ENCODE results near the gene SND1. TPM values are rescaled to one million over a fixed set of nuclear protein-coding genes. Genes with fewer than 3 reads are reported as not detected.

Gene SND1
- total and polyA plus RNA-seq, 2 donors (not counting 1 experiment from before 2014, with no cell fraction given) = 137 to 174 TPM

DNA sequence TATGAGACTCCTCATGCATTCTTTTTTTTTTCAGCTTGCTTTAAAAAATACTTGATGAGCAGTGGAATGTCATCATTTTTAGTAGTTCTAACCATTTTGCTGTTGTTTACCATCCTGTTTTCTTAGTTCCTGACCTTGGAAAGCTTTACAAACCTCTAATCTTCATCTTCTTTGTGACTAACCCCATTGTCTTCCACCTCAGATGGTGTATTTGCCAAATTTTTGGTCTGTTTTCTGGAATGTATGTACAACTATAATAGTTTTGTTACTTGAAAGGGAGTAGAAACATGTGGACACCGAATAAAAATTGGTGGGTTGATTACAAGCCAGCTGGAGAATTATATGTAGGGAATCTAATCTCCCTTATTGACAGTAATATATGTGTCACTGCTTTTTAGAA is 172.7 kb downstream of the SND1 start:
- Histone ChIP-seq H3K4me3 (replicated peaks in 1 of 4; ENCODE audit: control extremely low read depth in 1 of 4, insufficient read depth in 1 of 4, low read depth in 3 of 4, low read length in 4 of 4) (no peak overlapping the region), H3K4me2 (ENCODE audit: extremely low read depth, insufficient read depth, low read length) (no peak overlapping the region), H2AFZ (ENCODE audit: low read length) (no peak overlapping the region), H4K20me1 (ENCODE audit: control insufficient read depth, extremely low read depth, insufficient read depth, low read length) (no peaks in the 10 kb centered on the region), H3K79me2 (ENCODE audit: control insufficient read depth, insufficient read depth, low read length) (peaks cover 7% of the 10 kb centered on the region), H3K9ac (ENCODE audit: insufficient read depth, low read length) (no peak overlapping the region), H3K36me3 (ENCODE audit: control insufficient read depth, insufficient read depth, low read length) (no peaks in the 10 kb centered on the region), H3K4me1 (ENCODE audit: control insufficient read depth, extremely low read depth, insufficient read depth, low read length) (peaks cover 6% of the 10 kb centered on the region), H3K9me3 (ENCODE audit: control insufficient read depth, insufficient read depth, low read depth, low read length) (no peaks in the 10 kb centered on the region), H3K27me3 (ENCODE audit: control insufficient read depth, insufficient read depth, low read length) (no peaks in the 10 kb centered on the region), H3K27ac (ENCODE audit: insufficient read depth, low read length) (no peak overlapping the region)
- peak in 1 of 2 donors; percentile 62 for DNase-seq (ENCODE audit: low read depth in 2 of 2)
- TF ChIP-seq, protein P1, sequence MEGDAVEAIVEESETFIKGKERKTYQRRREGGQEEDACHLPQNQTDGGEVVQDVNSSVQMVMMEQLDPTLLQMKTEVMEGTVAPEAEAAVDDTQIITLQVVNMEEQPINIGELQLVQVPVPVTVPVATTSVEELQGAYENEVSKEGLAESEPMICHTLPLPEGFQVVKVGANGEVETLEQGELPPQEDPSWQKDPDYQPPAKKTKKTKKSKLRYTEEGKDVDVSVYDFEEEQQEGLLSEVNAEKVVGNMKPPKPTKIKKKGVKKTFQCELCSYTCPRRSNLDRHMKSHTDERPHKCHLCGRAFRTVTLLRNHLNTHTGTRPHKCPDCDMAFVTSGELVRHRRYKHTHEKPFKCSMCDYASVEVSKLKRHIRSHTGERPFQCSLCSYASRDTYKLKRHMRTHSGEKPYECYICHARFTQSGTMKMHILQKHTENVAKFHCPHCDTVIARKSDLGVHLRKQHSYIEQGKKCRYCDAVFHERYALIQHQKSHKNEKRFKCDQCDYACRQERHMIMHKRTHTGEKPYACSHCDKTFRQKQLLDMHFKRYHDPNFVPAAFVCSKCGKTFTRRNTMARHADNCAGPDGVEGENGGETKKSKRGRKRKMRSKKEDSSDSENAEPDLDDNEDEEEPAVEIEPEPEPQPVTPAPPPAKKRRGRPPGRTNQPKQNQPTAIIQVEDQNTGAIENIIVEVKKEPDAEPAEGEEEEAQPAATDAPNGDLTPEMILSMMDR (conservative IDR thresholded peaks at IDR 0.05 in 1 of 2, IDR thresholded peaks at IDR 0.05 in 1 of 2; ENCODE audit: low read depth in 1 of 2, low read length in 2 of 2) = no peak
- TF ChIP-seq EZH2 (IDR thresholded peaks at IDR 0.05; ENCODE audit: low read length, missing control alignments) = no peak

DNA sequence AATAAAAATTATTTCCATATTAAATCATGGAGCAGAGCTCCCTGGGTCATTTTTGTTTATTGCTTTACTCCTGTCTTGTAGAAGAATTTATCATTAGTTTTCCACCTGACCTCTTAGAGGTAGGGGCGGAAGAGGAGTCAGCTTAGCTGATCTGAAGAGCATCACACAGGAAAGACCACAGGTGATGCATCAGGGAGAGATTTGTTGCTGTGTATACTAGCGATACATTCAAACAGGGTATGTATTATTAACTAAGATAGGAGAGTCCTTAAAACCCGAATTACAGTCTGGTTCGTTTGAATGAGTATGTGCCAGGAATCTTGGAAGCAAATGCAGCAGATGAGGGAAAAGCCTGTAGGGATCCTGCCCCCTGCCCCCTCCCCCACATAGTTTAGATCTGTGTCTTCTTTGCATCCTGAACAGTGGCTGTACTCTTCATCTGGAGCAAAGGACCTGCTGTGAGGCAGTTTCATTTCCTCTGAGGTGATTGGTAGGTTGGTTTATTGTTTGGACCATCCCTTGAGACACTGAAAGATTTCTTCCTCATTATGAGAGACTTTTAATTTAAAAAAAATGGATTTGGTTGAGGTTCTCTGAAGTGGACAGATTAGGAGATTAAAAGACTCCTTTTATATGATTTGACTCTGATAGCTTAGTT is 177.0 kb downstream of the SND1 start:
- H3K9ac ChIP-seq (ENCODE audit: insufficient read depth, low read length) = no peak overlapping the region
- H3K4me3 ChIP-seq (replicated peaks in 1 of 4; ENCODE audit: control extremely low read depth in 1 of 4, insufficient read depth in 1 of 4, low read depth in 3 of 4, low read length in 4 of 4) = no peak overlapping the region
- H2AFZ ChIP-seq (ENCODE audit: low read length) = no peak overlapping the region
- H3K27me3 ChIP-seq (ENCODE audit: control insufficient read depth, insufficient read depth, low read length) = no peaks in the 10 kb centered on the region
- H3K9me3 ChIP-seq (ENCODE audit: control insufficient read depth, insufficient read depth, low read depth, low read length) = no peaks in the 10 kb centered on the region
- H3K4me1 ChIP-seq (ENCODE audit: control insufficient read depth, extremely low read depth, insufficient read depth, low read length) = no peaks in the 10 kb centered on the region
- TF ChIP-seq, protein P1 (conservative IDR thresholded peaks at IDR 0.05 in 1 of 2, IDR thresholded peaks at IDR 0.05 in 1 of 2; ENCODE audit: low read depth in 1 of 2, low read length in 2 of 2) = no peak
- no peak for TF ChIP-seq EZH2 (IDR thresholded peaks at IDR 0.05; ENCODE audit: low read length, missing control alignments)
- H3K36me3 ChIP-seq (ENCODE audit: control insufficient read depth, insufficient read depth, low read length) = no peaks in the 10 kb centered on the region
- no peak overlapping the region for H3K27ac ChIP-seq (ENCODE audit: insufficient read depth, low read length)
- DNase-seq (ENCODE audit: low read depth in 2 of 2) = no peak
- no peaks in the 10 kb centered on the region for H4K20me1 ChIP-seq (ENCODE audit: control insufficient read depth, extremely low read depth, insufficient read depth, low read length)
- peaks cover 3% of the 10 kb centered on the region for H3K79me2 ChIP-seq (ENCODE audit: control insufficient read depth, insufficient read depth, low read length)
- H3K4me2 ChIP-seq (ENCODE audit: extremely low read depth, insufficient read depth, low read length) = no peak overlapping the region

DNA sequence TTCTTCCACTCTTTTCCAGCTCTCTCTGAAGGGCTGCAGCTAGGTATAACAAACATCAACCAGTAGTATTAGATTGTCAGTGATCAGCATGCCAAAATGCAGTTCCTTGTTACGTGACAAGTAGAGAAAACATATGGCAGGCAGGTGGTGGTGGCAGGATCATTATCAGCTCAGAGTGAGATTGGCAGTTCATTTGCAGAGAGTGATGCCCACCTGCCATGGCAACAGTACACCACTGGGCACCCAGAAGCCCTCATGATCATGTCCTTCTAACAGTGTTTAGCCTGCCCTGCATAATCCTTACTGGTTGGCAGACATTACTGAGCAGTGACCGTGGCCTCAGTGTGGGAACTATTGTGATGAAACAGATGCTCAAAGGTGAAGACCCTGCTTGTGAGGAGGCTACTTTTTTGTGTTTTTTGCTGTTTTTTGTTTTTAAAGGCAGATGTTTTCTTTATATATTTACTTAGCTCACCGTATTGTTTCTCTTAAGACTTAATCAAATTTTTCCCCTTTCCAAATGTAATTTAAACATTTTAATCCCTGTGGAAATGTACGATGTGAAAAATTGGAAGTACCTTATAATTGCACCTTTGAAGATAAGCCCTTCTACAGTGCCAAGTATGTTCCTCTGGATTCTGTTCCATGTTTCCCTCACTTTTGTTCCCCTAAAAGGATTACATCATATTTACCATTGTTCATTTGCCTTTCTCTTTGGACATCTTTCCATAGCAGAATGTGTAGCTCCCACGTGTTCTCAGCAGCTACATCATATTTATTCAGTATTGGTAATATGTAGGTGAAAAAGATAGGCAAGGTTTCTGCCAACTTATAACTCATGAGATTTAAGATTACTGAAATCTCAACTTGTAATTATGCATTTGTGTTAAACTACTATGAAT is 179.6 kb downstream of the SND1 start:
- H3K4me1 ChIP-seq (ENCODE audit: control insufficient read depth, extremely low read depth, insufficient read depth, low read length) = no peaks in the 10 kb centered on the region
- no peaks in the 10 kb centered on the region for H3K9me3 ChIP-seq (ENCODE audit: control insufficient read depth, insufficient read depth, low read depth, low read length)
- H3K79me2 ChIP-seq (ENCODE audit: control insufficient read depth, insufficient read depth, low read length) = peaks cover 5% of the 10 kb centered on the region
- H4K20me1 ChIP-seq (ENCODE audit: control insufficient read depth, extremely low read depth, insufficient read depth, low read length) = no peaks in the 10 kb centered on the region
- DNase-seq (ENCODE audit: low read depth in 2 of 2) = no peak
- H2AFZ ChIP-seq (ENCODE audit: low read length) = no peak overlapping the region
- H3K27me3 ChIP-seq (ENCODE audit: control insufficient read depth, insufficient read depth, low read length) = no peaks in the 10 kb centered on the region
- no peak overlapping the region for H3K4me2 ChIP-seq (ENCODE audit: extremely low read depth, insufficient read depth, low read length)
- TF ChIP-seq, protein P1 (conservative IDR thresholded peaks at IDR 0.05 in 1 of 2, IDR thresholded peaks at IDR 0.05 in 1 of 2; ENCODE audit: low read depth in 1 of 2, low read length in 2 of 2) = no peak
- H3K36me3 ChIP-seq (ENCODE audit: control insufficient read depth, insufficient read depth, low read length) = no peaks in the 10 kb centered on the region
- H3K9ac ChIP-seq (ENCODE audit: insufficient read depth, low read length) = no peak overlapping the region
- H3K4me3 ChIP-seq (replicated peaks in 1 of 4; ENCODE audit: control extremely low read depth in 1 of 4, insufficient read depth in 1 of 4, low read depth in 3 of 4, low read length in 4 of 4) = no peak overlapping the region
- no peak overlapping the region for H3K27ac ChIP-seq (ENCODE audit: insufficient read depth, low read length)
